ENCODE measurements around the gene UNC5CL. TPM values are rescaled to one million over a fixed set of nuclear protein-coding genes. Genes with fewer than 3 reads are reported as not detected.

UNC5CL gene
- total and polyA plus RNA-seq, 2 of the 8 experiments (the other 6 are each of a cell fraction or from before 2014, with no cell fraction given) = 1.3 to 1.7 TPM

- TF ChIP-seq RFX5 (IDR thresholded peaks at IDR 0.05; ENCODE audit: borderline replicate concordance, low read depth, low read length) (no peak), SP2 (IDR thresholded peaks at IDR 0.05; ENCODE audit: low read length) (no peak)
Observed at GRCh38 chr6:40977695-40978094, 61.3 kb downstream of the UNC5CL start (continued).

All from H1 (cell line).